SW 1271 (cell line): Measurements from ENCODE around the gene EPHA8.

ENCODE experiments used
- DNase-seq, 2 experiments: peaks; one replicate each; lab custom pipeline; 2025; lab: John Stamatoyannopoulos, UW

The EPHA8 gene

DNA sequence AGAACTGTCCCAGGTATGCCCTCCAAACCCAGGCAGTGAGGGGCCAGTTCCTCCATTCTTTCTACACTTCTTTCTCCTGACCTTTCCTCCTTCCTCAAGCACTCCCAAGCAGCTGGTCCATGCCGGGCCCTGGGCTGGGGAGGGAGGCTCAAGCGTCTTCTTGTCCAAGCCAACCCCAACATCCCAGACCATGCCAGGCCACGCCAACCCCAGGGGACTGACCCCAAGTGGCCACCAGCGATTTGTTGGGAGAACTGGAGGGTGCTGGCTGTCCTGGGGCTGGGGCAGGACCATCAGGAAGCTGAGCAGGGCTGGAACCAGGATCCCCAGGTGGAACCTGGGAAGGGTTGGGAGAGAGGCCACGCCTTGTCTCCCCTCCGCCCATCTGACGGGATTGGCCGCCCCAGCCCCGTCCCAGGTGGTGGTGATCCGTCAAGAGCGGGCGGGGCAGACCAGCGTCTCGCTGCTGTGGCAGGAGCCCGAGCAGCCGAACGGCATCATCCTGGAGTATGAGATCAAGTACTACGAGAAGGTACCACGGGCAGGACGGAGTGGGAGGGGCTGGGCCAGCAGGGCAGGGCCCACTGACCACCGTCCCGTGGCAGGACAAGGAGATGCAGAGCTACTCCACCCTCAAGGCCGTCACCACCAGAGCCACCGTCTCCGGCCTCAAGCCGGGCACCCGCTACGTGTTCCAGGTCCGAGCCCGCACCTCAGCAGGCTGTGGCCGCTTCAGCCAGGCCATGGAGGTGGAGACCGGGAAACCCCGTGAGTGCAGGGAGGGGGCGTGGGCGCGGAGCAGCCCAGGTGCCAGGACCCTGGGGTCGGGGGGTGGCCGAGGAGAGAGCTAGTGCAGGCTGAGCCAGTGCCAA is 29.9 kb downstream of the EPHA8 start:
- DNase-seq = no peak

DNA sequence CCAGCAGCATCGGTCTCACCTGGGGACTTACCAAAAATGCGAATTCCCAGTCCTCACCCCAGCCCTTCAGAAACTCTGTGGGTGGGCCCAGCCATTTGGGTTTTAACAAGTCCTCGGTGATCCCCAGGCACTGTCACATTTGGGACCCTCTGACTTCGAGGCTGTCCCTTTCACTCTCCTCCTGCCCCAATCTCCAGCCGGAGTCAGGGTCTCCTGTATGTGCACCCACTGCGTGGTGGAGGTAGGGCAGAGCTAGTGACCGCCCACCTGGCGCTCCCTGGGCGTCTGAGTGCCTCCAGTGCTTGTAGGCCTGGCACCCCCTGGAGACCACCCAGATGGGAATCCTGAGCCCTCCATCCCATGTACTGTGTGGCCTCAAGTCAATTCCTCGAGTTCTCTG is 31.1 kb downstream of the EPHA8 start:
- DNase-seq = no peak

DNA sequence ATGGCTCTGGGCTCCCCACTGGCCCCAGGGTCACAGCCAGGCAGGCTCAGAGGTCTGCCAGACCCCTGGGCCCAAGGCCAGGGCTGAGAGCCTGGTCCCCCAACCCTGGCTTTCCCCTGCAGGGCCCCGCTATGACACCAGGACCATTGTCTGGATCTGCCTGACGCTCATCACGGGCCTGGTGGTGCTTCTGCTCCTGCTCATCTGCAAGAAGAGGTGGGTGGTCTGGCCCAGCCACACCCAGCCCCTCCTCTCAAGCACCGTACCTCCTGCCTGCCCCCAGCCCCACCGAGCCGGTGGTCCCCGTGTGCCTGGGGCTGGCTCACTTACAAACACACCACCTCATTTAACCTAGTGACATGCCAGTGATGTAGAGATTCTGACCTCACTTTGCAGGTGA is 31.8 kb downstream of the EPHA8 start:
- DNase-seq = no peak

DNA sequence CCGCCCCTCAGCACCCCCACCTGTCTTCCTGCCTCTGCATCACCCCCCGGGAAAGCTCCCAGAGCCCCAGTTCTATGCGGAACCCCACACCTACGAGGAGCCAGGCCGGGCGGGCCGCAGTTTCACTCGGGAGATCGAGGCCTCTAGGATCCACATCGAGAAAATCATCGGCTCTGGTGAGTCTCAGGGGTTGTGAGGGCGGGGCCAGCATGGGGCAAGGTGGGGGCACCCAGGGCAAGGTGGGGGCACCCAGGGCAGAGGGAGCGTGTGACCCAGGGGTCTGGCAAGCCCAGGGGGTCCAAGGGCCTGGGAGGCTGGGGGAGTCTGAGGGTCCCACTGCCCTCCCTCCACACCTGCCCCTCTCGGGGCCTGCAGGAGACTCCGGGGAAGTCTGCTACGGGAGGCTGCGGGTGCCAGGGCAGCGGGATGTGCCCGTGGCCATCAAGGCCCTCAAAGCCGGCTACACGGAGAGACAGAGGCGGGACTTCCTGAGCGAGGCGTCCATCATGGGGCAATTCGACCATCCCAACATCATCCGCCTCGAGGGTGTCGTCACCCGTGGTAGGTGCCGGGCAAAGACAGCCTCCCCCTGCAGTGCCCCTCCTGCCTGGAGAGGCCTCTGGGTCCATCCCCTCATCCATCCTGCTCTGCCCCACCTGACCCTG is 34.1 kb downstream of the EPHA8 start:
- DNase-seq = no peak

DNA sequence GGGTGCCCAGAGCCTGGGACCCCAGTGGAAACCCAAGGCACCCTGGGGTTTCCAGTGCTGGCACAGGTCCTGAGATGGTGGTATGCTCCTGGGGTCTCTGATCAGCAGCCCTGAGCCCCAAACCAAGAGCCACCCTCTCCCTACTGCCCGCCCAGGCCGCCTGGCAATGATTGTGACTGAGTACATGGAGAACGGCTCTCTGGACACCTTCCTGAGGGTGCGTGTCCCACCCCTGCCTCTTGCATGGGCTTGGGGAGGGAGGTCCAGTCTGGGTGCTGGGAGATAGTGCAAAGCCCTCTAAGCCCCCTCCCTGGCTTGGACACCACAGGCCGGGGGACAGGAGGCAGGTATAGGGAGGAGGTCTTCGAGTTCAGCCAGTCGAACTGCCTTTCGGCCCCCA is 34.7 kb downstream of the EPHA8 start:
- DNase-seq = no peak

DNA sequence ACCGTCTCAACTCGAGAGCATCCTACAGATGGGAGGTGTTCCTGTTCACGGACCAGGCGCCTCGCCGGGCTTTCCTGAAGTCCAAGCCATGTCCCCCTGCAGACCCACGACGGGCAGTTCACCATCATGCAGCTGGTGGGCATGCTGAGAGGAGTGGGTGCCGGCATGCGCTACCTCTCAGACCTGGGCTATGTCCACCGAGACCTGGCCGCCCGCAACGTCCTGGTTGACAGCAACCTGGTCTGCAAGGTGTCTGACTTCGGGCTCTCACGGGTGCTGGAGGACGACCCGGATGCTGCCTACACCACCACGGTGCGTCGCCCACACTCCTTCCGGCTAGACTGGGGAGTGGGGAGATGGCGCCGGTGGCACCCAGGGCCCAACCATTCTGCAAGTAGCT is 35.4 kb downstream of the EPHA8 start:
- DNase-seq = no peak

DNA sequence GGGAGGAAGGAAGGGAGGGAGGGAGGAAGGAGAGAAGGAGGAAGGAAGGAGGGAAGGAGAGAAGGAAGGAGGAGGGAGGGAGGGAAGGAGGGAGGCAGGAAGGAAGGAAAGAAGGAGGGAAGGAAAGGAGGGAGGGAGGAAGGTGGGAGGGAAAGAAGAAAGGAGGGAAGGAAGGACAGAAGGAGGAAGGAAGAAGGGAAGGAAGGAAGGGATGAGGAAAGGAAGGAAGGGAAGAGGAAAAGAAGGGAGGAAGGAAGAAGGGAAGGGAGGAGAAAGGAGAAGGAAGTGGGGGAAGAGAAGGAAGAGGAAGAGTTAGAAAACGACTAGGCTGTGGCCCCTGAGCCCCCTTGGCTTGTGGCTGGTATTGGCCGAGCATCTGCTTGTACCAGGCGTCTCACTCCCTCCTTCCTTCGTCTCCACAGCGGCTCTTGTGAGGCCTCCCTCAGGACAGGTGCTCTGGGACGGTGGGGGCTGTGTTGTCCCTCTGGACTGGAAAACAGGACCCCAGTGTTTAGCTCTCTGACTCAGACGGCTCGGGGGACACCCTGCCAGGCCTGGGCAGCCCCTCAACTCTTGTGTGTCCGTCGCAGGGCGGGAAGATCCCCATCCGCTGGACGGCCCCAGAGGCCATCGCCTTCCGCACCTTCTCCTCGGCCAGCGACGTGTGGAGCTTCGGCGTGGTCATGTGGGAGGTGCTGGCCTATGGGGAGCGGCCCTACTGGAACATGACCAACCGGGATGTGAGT is 37.0 kb downstream of the EPHA8 start:
- DNase-seq = no peak

DNA sequence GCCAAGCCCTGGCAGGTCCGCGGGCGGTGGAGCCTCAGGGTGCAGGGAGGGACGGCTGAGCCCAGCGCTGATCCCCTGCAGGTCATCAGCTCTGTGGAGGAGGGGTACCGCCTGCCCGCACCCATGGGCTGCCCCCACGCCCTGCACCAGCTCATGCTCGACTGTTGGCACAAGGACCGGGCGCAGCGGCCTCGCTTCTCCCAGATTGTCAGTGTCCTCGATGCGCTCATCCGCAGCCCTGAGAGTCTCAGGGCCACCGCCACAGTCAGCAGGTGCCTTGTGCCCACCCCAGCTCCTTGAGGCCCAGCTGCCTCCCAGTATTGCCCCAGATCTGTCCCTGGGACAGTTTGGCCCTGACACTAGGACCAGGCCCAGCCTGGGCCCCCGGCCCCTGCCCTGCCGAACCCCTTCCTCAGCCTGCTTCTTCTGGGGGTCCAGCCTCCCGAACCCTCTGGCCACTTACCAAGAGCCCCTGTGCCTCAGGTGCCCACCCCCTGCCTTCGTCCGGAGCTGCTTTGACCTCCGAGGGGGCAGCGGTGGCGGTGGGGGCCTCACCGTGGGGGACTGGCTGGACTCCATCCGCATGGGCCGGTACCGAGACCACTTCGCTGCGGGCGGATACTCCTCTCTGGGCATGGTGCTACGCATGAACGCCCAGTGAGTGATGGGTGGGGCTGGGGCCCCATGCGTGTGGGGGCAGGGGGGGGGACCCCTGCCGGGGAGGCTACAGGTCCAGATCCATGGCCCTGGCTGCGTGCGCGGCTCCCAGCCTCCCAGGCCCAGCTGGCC is 37.7 kb downstream of the EPHA8 start:
- no peak for DNase-seq

DNA sequence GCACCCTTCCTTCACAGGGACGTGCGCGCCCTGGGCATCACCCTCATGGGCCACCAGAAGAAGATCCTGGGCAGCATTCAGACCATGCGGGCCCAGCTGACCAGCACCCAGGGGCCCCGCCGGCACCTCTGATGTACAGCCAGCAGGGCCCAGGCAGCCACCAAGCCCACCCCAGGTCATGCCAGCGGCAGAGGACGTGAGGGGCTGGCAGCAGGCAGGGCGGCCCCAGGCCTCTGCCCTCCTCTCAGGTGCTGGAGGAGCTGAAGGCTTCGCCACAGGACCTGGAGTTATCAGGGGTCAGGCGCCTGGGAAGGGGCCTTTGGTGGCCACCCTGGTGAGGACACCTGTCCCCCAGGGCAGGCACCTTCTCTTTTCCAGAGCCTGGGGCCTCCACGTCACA is 38.3 kb downstream of the EPHA8 start:
- DNase-seq = no peak

DNA sequence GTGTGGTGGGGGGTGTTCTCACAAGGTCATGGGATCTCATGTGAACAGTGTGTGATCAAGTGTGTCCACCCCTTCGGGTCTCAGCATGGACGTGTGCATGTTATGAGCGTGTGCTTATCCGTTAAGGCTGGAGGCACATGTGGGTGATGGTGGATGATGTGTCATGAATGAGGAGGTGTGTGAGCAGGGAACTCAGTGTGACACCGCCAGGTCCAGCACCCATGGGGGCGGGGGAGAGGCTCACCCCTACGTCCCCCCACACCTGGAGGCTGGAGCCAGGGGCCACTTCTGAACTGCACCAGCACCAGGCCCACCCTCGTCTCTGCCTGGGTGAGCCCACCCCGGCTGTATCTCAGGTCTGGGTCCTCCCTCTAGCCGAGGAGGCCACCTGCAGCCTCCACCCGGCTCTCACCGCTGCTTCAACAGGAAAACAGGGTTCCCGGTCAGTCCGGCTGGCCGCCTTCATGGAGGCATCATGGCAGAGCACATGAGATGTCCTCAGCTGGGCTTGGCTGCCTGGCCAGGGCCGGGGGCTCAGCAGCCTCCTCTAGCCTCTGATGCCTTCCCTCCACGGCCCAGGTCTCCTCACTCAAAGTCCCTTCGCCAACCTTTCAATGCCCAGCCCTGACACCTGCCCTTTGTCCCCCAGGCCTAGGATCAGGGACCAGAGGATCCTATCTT is 38.9 kb downstream of the EPHA8 start:
- no peak for DNase-seq

DNA sequence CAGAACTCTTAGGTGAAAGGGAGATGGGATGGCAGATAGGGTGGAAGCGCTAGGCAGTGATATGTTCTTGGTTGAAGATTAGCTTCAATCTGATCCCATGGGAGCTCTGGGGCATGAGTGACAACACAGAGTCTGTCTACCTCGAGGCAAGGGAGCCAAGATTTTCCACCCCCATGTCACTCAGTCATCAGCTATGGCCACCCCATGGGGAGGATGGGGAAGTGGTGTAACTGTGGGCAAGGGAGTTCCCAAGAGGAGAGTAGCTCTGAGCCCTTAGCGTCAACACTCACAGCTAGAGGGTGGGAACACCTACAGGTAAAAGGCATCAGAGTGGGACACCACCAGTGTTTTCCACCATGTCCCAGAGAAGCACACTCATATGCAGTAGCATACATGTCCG is 42.9 kb downstream of the EPHA8 start:
- no peak for DNase-seq

DNA sequence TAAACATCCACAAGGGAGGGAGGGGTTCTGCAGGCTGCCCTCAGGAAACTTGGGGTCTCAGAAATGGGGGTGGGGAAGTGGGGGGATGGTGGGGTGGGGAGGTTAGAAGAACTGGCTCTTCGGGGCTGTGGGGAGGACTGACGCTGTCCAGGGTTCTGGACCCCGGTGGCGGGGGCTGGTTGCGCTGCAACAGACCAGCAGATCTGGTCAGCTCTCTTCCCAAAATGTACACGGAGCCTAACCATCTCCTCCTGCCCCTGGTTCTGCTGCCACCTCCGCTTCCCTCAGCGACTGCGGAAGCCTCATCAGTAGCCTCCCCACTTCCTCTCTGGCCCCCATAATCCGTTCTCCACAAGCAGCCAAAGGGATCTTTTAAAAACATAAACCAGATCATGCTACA is 43.9 kb downstream of the EPHA8 start:
- no peak for DNase-seq

DNA sequence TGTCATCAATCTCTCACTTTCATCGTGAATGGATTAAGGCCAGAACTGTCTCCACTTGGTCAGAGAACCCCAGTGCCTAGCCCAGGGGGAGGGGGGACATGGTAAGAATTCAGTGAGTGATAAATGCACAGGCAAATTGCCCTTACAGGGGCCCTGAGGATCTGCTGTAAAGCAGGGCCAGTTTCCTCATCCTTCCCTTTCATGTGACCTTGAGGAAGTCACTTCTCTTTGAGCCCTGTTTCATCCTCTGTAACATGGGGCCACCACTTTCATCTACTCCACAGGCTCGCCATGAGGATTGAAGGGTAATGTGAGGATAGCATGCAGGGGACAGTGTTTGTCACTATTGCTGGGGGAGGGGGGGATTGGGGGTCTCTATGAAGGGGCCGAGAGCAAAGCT is 45.1 kb downstream of the EPHA8 start:
- no peak for DNase-seq

DNA sequence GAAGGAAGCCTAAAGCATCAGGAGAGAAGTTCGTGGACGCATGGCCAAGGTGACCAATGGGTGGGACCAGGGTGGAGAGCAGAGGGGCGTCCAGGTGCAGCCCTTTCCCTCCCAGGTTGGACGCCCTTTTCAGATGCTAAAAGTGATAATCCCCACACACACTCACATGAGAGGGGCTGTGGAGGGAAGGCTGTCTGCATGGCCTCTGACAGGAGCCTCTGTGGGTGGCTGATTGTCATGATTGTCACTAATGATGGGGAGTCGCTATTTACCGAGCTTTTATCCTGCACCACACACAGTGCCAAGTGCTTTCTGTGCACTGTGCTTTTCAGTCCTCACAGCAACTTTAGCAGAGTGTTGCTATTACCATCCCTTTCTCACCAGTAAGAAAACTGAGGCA is 46.0 kb downstream of the EPHA8 start:
- no peak for DNase-seq

DNA sequence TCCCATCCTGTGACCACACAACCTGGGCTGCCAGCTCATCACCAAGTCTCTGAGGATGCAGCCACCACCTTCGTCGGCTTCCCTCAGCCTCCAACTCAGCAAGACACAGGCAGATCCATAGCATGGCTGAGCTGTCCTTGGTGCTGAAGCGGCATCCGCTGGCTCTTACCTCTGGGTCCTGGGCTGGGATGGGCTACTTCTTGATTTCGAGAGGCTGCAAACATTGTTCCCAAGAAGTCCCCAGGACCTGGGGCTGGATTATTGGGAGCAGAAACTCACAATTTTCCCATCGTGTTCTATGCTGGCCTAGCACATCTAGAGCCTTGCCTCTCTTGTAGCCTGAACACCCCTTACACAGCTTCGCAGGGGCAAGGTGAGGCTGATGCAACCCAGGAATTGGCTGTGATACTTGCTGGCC is 48.2 kb downstream of the EPHA8 start:
- DNase-seq = no peak

DNA sequence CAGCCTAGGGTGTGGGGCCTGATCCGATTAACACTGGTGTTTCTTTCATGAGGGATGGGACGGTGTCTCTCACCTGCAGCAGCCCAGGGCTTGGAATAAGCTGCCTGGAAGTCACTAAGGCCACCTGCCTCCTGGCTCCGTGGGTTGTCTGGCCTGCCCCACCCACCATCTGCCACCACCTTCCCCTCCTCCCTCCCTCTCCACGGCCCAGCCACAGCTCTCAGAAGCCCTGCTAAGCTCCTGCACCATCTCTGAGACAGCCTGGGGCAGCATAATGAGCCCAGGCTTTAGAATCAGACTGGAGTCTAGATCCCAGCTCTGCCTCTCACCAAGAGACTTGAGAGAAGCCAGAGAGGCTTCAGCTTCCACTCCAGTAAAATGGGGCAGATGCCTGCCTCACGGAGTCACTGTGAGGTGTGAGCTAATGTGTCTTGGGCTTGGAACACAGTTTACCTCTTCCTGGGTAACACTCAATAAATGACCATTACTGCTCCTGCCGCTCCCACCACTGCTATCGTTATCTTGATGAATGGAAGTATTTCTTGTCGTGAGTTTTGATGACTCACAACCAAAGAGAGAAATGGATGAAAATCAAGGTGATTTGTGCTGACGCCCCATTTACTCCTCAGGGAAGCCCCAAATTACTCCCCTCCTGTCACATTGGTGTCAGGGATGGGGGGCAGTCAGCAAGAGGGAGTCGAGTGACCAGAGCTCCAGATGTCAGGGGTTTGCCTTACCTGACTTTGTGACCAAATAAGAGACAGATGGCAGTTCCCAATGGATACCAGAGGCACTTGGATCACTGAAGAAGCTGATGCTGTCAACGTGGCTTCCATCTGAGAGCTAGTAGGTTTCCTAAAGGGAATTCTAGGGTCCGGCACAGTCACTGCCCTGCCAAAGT is 49.6 kb downstream of the EPHA8 start:
- no peak for DNase-seq

DNA sequence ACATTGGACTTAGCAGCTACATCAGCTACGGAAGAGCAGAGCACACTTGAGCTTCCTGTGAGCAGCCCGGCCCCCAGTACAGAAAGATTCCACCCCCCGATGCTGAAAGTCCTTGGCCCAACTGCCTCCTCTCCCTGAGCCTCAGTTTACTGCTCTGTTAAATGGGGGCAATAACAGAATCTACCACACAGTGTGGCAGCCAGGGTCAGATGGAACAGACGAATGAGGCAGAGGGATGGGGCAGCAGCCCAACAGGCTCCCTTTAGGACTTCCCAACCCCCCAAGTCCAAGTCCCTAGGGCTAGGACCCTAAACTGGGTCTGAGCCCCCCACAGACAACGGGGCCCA is 50.3 kb downstream of the EPHA8 start:
- DNase-seq = no peak

DNA sequence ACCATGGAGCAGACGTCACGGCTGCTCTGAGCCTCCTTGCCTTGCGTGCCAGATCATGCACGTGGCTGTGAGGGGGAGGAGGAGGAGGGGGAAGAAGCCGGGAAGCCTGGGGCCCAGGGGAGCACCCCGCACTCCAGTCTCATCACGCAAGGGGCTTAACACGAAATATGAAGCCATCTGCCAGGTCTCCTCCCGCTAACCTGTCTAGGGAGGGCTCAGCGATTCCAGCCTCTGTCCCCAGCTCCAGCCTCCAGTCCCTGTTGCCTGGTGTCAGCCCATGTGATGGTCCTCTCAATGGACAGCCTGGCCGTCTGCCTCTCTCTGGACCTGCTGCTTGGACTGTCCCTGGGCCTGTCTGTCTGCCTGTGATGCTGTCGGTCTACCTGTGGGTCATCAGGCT is 50.7 kb downstream of the EPHA8 start:
- DNase-seq = no peak

DNA sequence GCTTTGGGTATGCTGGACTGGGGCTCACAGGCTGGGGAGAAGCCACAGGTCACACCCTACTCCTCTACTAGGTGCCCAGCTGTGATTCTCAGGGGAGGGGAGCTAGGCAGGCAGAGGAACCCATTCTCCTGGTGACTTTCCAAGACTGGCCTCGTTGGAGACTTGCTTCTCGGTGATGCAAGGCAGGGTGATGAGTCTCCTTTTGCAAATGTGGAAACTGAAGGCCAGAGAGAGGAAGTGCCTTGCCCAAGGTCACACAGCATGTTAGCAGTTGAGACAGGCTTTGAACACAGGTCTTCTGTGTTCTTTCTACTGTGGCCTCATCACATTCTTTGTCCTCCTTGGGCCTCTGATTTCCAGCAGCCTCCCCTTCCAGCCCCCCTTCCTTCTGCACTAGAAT is 52.6 kb downstream of the EPHA8 start:
- no peak for DNase-seq

DNA sequence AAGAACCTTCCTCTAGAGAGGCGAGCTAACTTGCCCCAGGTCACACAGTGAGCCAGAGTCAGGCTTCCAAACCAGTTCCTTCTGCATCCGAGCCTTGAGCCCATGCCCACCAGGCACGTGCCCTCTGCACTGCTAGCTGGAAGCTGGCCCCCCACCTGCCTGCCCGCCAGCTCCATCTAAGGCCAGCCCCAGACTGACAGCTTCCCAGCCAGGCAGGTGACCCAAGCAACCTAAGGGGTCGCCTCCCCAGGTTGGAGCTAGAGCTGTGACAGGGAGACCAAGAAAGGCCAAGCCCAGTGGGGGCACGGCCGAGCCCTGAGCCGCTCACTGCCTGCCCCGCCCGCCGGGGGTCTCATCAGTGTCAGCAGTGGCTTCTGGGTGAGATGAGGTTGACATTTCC is 53.3 kb downstream of the EPHA8 start:
- DNase-seq = no peak

DNA sequence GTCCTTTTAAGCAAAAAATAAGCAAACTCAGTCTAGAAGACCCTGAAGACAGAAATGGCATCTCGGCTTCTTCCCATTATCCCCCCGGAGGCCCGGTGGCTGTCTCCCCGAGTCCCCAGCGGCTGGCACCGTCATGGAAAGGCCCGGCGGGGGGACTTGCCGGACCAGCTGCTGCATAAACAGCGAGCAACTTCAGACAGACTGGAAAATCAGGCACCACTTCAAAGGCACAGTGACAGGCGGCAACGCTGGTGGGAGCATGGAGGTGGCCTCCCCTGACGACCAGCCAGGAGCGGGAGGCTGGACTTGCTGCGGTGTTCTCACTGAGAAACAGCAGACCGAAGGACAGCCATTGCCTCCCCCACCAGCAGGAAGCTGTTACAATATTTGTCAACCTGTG is 54.8 kb downstream of the EPHA8 start:
- DNase-seq = no peak
